IMR-90 (cell line): ENCODE data around the gene ALDH7A1.
"Not testable (repeated sequence)": the region's sequence is repeated elsewhere in the genome, so short reads cannot be mapped to it uniquely, and the experiment has no call there.

Source experiments
- CTCF ChIP-seq: conservative IDR thresholded peaks from 2 replicates; pipeline ENCODE4 v1.5.1; 2012; ENCODE audit warnings: mild to moderate bottlenecking, low read depth, low read length, improper control_type of control experiment
- FOS ChIP-seq: fragments of 150-350 bp; IDR thresholded peaks from 2 replicates; pipeline ENCODE4 v1.6.1; 2016; ENCODE audit warnings: low read depth, low read length

- not testable (repeated sequence) for TF ChIP-seq FOS, CTCF
Measured at GRCh38 chr5:126519223-126519622, 75.8 kb downstream of the ALDH7A1 start.
